Stomach (tissue), 9 donors: ENCODE measurements around the gene FOXP2. TPM values are rescaled to one million over a fixed set of nuclear protein-coding genes. Genes with fewer than 3 reads are reported as not detected.
A peak's percentile ranks its signal among the peaks of the same experiment; 100 is the strongest.
"Not testable (repeated sequence)": the region's sequence is repeated elsewhere in the genome, so short reads cannot be mapped to it uniquely, and the experiment has no call there.

ENCODE experiments used
- DNase-seq, 2 donors: peaks; one replicate each; pipeline versions ENCODE4 v3.0.0 to v3.0.0-alpha.2; 2013 to 2019
- H3K27ac ChIP-seq, 5 donors: fragments of 200-600 bp in 4 of 5; sonication (generic) in 4 of 5; one replicate each; pipeline ENCODE4 v1.5.1; 2013 to 2019; ENCODE audit warnings: mild to moderate bottlenecking in 1 of 5, moderate library complexity in 1 of 5
- H3K27me3 ChIP-seq, 3 donors: fragments of 200-600 bp; sonication (generic); one replicate each; pipeline ENCODE4 v1.5.1; 2017 to 2019; ENCODE audit warnings: mixed run types in 1 of 3
- H3K36me3 ChIP-seq, 4 donors: fragments of 200-600 bp; sonication (generic); 1 replicate in 3 of 4; 2 replicates in 1 of 4; pipeline ENCODE4 v1.5.1; 2016 to 2019
- H3K4me1 ChIP-seq, 4 donors: fragments of 200-600 bp; sonication (generic); one replicate each; pipeline ENCODE4 v1.5.1; 2016 to 2019
- H3K4me3 ChIP-seq, 4 donors: fragments of 200-600 bp; sonication (generic) in 3 of 4; one replicate each; pipeline ENCODE4 v1.5.1; 2016 to 2019; ENCODE audit warnings: mild to moderate bottlenecking in 1 of 4
- H3K9me3 ChIP-seq, 4 donors: fragments of 200-600 bp; sonication (generic); one replicate each; pipeline ENCODE4 v1.5.1; 2016 to 2019
- EP300 ChIP-seq: sonication (generic); formaldehyde crosslinking; IDR thresholded peaks from one replicate; pipeline ENCODE4 v1.6.1; 2017; ENCODE audit warnings: antibody characterized with exemption
- POLR2A ChIP-seq, 4 donors: fragments of 450-650 bp; IDR thresholded peaks; one replicate each; pipeline ENCODE4 v1.6.1; 2016; ENCODE audit warnings: antibody characterized with exemption in 4 of 4, control low read depth in 2 of 4, mild to moderate bottlenecking in 1 of 4, moderate library complexity in 1 of 4
- POLR2AphosphoS5 ChIP-seq, 3 donors: sonication (generic); formaldehyde crosslinking; IDR thresholded peaks; one replicate each; pipeline ENCODE4 v1.6.1; 2016; ENCODE audit warnings: antibody characterized with exemption in 3 of 3
- WGBS, 5 donors: extraction: QIAGEN DNeasy Blood & Tissue Kit in 3 of 5; methylation state at CpG; one replicate each; pipeline versions ENCODE4 v1.1.5 to v1.1.7; 2013 to 2018; 5-methylcytosine and 5-hydroxymethylcytosine counted together
- intact Hi-C: fragments of 100-400 bp; cut with DNase I; formaldehyde crosslinking; loops from one replicate; pipeline ENCODE4 v1.15.1; 2023; ENCODE audit warnings: low total_unique reads
- polyA plus RNA-seq, 3 donors: library from polyadenylated mRNA; stranded (reverse); fragments of 200-250 nt; gene quantifications; one replicate each; pipeline ENCODE4 v1.2.3, GENCODE V29; 2013
- total RNA-seq, 5 donors: library from RNA; depleted of rRNA; stranded (reverse); fragments of >200 nt; gene quantifications; one replicate each; pipeline versions ENCODE4 v1.1.0 to v1.2.3, GENCODE V29; 2014 to 2016
- TF ChIP-seq, protein P1 (sequence below), 7 experiments: fragments of 450-650 bp in 4 of 7; fragments of 200-600 bp in 3 of 7; sonication (generic) in 3 of 7; IDR thresholded peaks; one replicate each; pipeline ENCODE4 v1.5.1; 2016 to 2019; ENCODE audit warnings: antibody characterized with exemption in 7 of 7, control low read depth in 2 of 7, mild to moderate bottlenecking in 1 of 7
- donor health status: healthy with polysubstance abuse.
- donor health status: Bipolar disorder and iron deficiency.
- donor health status: healthy.

The FOXP2 gene
- total and polyA plus RNA-seq, 8 donors = 0.92 to 51.6 (median 7.1) TPM

DNA sequence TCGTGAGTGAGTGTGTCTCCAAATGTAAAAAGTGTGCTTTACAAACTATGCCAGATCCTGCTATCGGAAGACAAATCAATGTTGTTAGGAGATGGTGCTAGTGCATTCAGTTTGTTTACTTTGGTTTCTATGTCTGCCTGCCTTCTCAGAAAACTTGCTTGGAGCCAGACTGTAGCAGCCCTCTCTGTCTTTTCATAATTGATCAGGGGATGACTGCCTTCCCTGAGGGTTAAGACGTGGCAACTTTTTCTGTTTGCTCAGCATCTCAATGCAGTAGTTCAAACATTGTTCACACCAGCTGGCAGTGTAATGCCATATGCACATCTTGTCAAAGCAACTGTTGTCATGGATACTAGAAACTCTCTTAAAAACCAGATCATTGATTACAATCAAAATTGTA, 118.5 kb downstream of the FOXP2 start:
- intact Hi-C loops = no loop called here
- Histone ChIP-seq H3K36me3 (no peaks in the 10 kb centered on the region), H3K27ac (no peak overlapping the region), H3K9me3 (no peaks in the 10 kb centered on the region), H3K27me3 (no peaks in the 10 kb centered on the region), H3K4me1 (peaks cover 0 to 21% (median 9%) of the 10 kb centered on the region in 4 donors), H3K4me3 (no peak overlapping the region)
- peak in 1 of 2 donors; percentile 62 for DNase-seq
- TF ChIP-seq, protein P1, sequence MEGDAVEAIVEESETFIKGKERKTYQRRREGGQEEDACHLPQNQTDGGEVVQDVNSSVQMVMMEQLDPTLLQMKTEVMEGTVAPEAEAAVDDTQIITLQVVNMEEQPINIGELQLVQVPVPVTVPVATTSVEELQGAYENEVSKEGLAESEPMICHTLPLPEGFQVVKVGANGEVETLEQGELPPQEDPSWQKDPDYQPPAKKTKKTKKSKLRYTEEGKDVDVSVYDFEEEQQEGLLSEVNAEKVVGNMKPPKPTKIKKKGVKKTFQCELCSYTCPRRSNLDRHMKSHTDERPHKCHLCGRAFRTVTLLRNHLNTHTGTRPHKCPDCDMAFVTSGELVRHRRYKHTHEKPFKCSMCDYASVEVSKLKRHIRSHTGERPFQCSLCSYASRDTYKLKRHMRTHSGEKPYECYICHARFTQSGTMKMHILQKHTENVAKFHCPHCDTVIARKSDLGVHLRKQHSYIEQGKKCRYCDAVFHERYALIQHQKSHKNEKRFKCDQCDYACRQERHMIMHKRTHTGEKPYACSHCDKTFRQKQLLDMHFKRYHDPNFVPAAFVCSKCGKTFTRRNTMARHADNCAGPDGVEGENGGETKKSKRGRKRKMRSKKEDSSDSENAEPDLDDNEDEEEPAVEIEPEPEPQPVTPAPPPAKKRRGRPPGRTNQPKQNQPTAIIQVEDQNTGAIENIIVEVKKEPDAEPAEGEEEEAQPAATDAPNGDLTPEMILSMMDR (IDR thresholded peaks at IDR 0.05) = no peak
- no peak for TF ChIP-seq POLR2AphosphoS5 (IDR thresholded peaks at IDR 0.05)
- TF ChIP-seq POLR2A (IDR thresholded peaks at IDR 0.05) = no peak
- no peak for TF ChIP-seq EP300
- WGBS, 5 donors = 53 to 64% (median 57%) methylated on average over 3 of the region's 3 CpGs

DNA sequence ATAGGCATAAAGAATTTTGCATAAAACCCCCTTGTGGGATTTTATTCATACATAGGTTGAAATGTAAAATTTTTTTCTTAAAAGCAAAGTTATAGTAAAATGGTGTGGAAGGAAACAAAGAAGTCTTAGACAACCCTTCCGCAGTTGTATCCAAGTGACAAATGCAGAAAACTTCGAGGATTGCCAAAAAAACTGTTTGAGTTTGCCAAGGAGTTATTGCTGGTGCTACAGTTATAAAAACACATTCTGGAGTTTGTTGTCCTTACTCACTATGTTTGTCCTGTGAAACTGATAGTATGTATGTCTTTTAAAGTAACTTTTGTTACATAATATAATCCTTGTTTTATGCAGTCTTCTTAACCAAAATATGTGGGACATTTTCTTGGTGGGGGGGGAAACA, 120.3 kb downstream of the FOXP2 start:
- Histone ChIP-seq H3K9me3 (no peaks in the 10 kb centered on the region), H3K27me3 (no peaks in the 10 kb centered on the region), H3K4me3 (no peak overlapping the region), H3K36me3 (no peaks in the 10 kb centered on the region), H3K27ac (no peak overlapping the region), H3K4me1 (peaks cover 0 to 20% (median 8%) of the 10 kb centered on the region in 4 donors)
- 34 to 60% (median 51%) methylated on average over 2 of the region's 2 CpGs for WGBS, 5 donors
- intact Hi-C loops = no loop called here
- no peak for TF ChIP-seq POLR2AphosphoS5 (IDR thresholded peaks at IDR 0.05)
- TF ChIP-seq POLR2A (IDR thresholded peaks at IDR 0.05) = no peak
- TF ChIP-seq EP300 = no peak
- TF ChIP-seq, protein P1 (IDR thresholded peaks at IDR 0.05) = no peak
- peak in 1 of 2 donors; percentile 16 for DNase-seq

GRCh38 chr7:114539575-114539974, 125.0 kb downstream of the FOXP2 start:
- intact Hi-C loops = no loop called here
- Histone ChIP-seq H3K27ac (no peak overlapping the region), H3K4me3 (no peak overlapping the region), H3K36me3 (no peaks in the 10 kb centered on the region), H3K27me3 (no peaks in the 10 kb centered on the region), H3K9me3 (no peaks in the 10 kb centered on the region), H3K4me1 (no peaks in the 10 kb centered on the region)
- DNase-seq = peak in 1 of 2 donors; percentile 68
- TF ChIP-seq POLR2AphosphoS5 (IDR thresholded peaks at IDR 0.05) (no peak), EP300 (no peak), POLR2A (IDR thresholded peaks at IDR 0.05) (no peak)
- TF ChIP-seq, protein P1 (IDR thresholded peaks at IDR 0.05) = no peak

- no peak for TF ChIP-seq POLR2AphosphoS5 (IDR thresholded peaks at IDR 0.05)
- no peak for TF ChIP-seq EP300
- TF ChIP-seq, protein P1 (IDR thresholded peaks at IDR 0.05) = no peak
- TF ChIP-seq POLR2A (IDR thresholded peaks at IDR 0.05) = no peak
- Histone ChIP-seq H3K27ac (no peak overlapping the region), H3K9me3 (no peaks in the 10 kb centered on the region), H3K27me3 (no peaks in the 10 kb centered on the region), H3K36me3 (no peaks in the 10 kb centered on the region), H3K4me3 (no peak overlapping the region), H3K4me1 (no peaks in the 10 kb centered on the region)
- intact Hi-C loops = no loop called here
- WGBS, 5 donors = 79 to 90% (median 86%) methylated on average over 1 of the region's 1 CpG
- DNase-seq = no peak
Observed at GRCh38 chr7:114540291-114540690, 125.7 kb downstream of the FOXP2 start.

- 90 to 95% (median 92%) methylated on average over 14 of the region's 14 CpGs for WGBS, 5 donors
- not testable (repeated sequence) for DNase-seq
Observed at GRCh38 chr7:114547346-114547745, 132.7 kb downstream of the FOXP2 start.

More at GRCh38 chr7:114547346-114547745, 132.7 kb downstream of the FOXP2 start:
- intact Hi-C loops, H3K36me3 ChIP-seq, H3K4me3 ChIP-seq, H3K27me3 ChIP-seq, H3K9me3 ChIP-seq, H3K27ac ChIP-seq, H3K4me1 ChIP-seq: not testable (repeated sequence)
